ENCODE results near the gene ANXA4. TPM values are rescaled to one million over a fixed set of nuclear protein-coding genes. Genes with fewer than 3 reads are reported as not detected.

ANXA4 gene
- total RNA-seq, 4 donors from 2014 or later = 106 to 216 (median 156) TPM

DNA sequence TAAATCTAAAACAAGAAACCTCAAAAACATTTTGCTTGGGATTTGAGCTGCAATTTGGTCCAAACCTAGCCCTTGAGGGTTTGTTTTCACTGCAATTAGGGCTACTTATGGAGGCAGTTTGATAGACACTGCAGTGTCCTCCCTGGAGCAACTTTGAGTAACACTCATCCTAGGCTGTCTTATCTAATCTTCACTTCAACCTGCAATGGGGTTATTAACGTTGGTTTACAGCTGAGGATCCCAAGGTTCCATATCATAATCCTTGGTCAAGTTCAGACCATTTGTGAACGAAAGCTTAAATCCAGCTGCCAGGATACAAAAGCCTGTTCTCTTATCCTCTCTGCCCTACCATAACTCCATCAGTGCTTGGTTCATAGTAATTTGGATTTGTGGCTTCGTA lies 2.5 kb downstream of the ANXA4 start:
- no peaks in the 10 kb centered on the region for H3K27me3 ChIP-seq
- TF ChIP-seq POLR2A (IDR thresholded peaks at IDR 0.05) = peak in 1 of 2 donors; percentile 14
- TF ChIP-seq CTCF (IDR thresholded peaks at IDR 0.05) = no peak
- H3K4me1 ChIP-seq = peaks cover 0 to 41% (median 0%) of the 10 kb centered on the region in 4 donors
- no peaks in the 10 kb centered on the region for H3K9me3 ChIP-seq
- H3K27ac ChIP-seq = peak overlapping the region in 2 of 4 donors; percentile 20 to 54
- H3K4me3 ChIP-seq = peak overlapping the region in 2 of 4 donors; percentile 27 to 83
- no peak for DNase-seq
- no peaks in the 10 kb centered on the region for H3K36me3 ChIP-seq

DNA sequence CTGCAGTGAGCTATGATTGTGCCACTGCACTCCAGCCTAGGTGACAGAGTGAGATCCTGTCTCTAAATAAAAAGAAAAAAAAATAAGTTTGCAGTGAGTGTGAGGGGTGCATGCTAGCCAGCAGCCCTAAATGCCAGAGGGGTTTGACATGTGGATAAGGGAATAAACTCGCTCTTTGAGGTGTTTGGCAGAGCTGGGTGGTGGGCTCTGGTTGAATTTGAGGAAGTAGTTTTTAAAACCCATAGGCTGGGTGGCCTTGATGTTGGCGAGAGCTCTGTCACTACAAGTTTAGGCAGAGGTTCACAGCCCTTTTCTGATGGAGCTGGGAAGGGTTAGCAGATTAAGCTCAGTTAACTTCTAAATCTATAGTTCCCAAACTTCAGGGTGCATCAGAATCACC lies 3.1 kb downstream of the ANXA4 start:
- Histone ChIP-seq H3K27me3 (no peaks in the 10 kb centered on the region), H3K27ac (peak overlapping the region in 2 of 4 donors; percentile 20 to 54), H3K36me3 (no peaks in the 10 kb centered on the region), H3K4me1 (peaks cover 0 to 41% (median 0%) of the 10 kb centered on the region in 4 donors), H3K9me3 (no peaks in the 10 kb centered on the region), H3K4me3 (peak overlapping the region in 2 of 4 donors; percentile 27 to 83)
- TF ChIP-seq POLR2A (IDR thresholded peaks at IDR 0.05) = no peak
- TF ChIP-seq CTCF (IDR thresholded peaks at IDR 0.05) = no peak
- no peak for DNase-seq

GRCh38 chr2:69750246-69750645 lies 8.3 kb downstream of the ANXA4 start:
- no peaks in the 10 kb centered on the region for H3K9me3 ChIP-seq
- peaks cover 0 to 38% (median 2%) of the 10 kb centered on the region in 4 donors for H3K4me1 ChIP-seq
- H3K36me3 ChIP-seq = no peaks in the 10 kb centered on the region
- no peak overlapping the region for H3K27ac ChIP-seq
- H3K4me3 ChIP-seq = no peak overlapping the region
- no peak for TF ChIP-seq CTCF (IDR thresholded peaks at IDR 0.05)
- no peak for TF ChIP-seq POLR2A (IDR thresholded peaks at IDR 0.05)
- DNase-seq = no peak
- H3K27me3 ChIP-seq = no peaks in the 10 kb centered on the region

DNA sequence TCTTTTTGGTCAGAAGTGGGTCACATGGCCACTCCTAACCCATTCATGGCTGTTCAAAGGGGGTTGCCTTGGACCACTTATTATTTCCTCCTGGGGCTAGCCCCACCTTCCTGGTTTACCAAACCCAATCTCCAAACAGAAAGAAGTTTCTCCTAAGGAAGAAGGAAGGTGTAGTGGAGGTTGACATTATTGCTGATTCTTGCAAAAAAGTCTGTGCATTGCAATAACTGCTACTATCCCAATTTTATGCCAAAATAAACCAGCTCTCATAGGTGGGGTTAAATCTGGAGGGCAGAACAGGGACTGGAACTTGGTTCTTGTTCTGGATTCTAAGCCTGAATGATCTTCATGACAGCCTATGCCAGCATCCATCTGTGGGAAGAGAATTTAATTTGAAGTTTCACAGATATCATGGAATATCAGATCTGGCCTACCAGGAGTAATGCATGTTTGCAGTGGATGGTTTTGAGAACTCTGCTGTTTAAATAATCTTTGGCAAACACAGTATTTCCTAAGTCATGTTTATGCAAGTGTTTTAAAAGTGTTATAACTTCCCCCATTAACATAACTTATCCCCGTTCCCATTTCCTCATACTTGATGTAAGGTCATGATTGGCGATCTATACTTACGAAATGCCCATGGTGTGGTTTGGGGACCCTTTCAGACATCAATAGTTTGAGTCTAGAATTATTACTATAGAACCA lies 11.9 kb downstream of the ANXA4 start:
- Histone ChIP-seq H3K9me3 (no peaks in the 10 kb centered on the region), H3K27ac (peak overlapping the region in 1 of 4 donors; percentile 46), H3K27me3 (no peaks in the 10 kb centered on the region), H3K4me3 (no peak overlapping the region), H3K36me3 (peaks cover 0 to 11% (median 0%) of the 10 kb centered on the region in 3 donors), H3K4me1 (peaks cover 0 to 39% (median 2%) of the 10 kb centered on the region in 4 donors)
- no peak for TF ChIP-seq CTCF (IDR thresholded peaks at IDR 0.05)
- no peak for TF ChIP-seq POLR2A (IDR thresholded peaks at IDR 0.05)
- no peak for DNase-seq

GRCh38 chr2:69754633-69755032 lies 12.7 kb downstream of the ANXA4 start:
- H3K36me3 ChIP-seq = peaks cover 0 to 11% (median 0%) of the 10 kb centered on the region in 3 donors
- peaks cover 0 to 39% (median 2%) of the 10 kb centered on the region in 4 donors for H3K4me1 ChIP-seq
- H3K27me3 ChIP-seq = no peaks in the 10 kb centered on the region
- no peak overlapping the region for H3K4me3 ChIP-seq
- H3K27ac ChIP-seq = peak overlapping the region in 1 of 4 donors; percentile 46
- DNase-seq = no peak
- no peak for TF ChIP-seq CTCF (IDR thresholded peaks at IDR 0.05)
- TF ChIP-seq POLR2A (IDR thresholded peaks at IDR 0.05) = no peak
- H3K9me3 ChIP-seq = no peaks in the 10 kb centered on the region
